ENCODE data around the gene TAF4B.

TAF4B gene

GRCh38 chr18:26394047-26394654 is 167.9 kb downstream of the TAF4B start:
- no peak for DNase-seq

- DNase-seq, result no peak
Observed at GRCh38 chr18:26397019-26397418, 170.8 kb downstream of the TAF4B start.

- DNase-seq, result no peak
Observed at GRCh38 chr18:26403491-26403890, 177.2 kb downstream of the TAF4B start.

- no peak for DNase-seq
Observed at GRCh38 chr18:26405190-26405801, 179.1 kb downstream of the TAF4B start.

GRCh38 chr18:26406324-26406723 is 180.1 kb downstream of the TAF4B start:
- DNase-seq, result no peak

- no peak for DNase-seq
Observed at GRCh38 chr18:26406854-26407517, 180.7 kb downstream of the TAF4B start.

GRCh38 chr18:26407736-26408601 is 181.7 kb downstream of the TAF4B start:
- DNase-seq, result no peak

GRCh38 chr18:26409091-26409490 is 182.8 kb downstream of the TAF4B start:
- no peak for DNase-seq

GRCh38 chr18:26414901-26415440 is 188.7 kb downstream of the TAF4B start:
- no peak for DNase-seq

GRCh38 chr18:26415631-26416030 is 189.4 kb downstream of the TAF4B start:
- DNase-seq, result no peak

- no peak for DNase-seq
Observed at GRCh38 chr18:26416652-26417150, 190.5 kb downstream of the TAF4B start.

GRCh38 chr18:26417190-26417589 is 190.9 kb downstream of the TAF4B start:
- no peak for DNase-seq

GRCh38 chr18:26418225-26418624 is 192.0 kb downstream of the TAF4B start:
- no peak for DNase-seq

GRCh38 chr18:26419746-26420145 is 193.5 kb downstream of the TAF4B start:
- DNase-seq, result no peak

- DNase-seq, result no peak
Observed at GRCh38 chr18:26421503-26421902, 195.3 kb downstream of the TAF4B start.

GRCh38 chr18:26421931-26422330 is 195.7 kb downstream of the TAF4B start:
- no peak for DNase-seq

- no peak for DNase-seq
Observed at GRCh38 chr18:26422472-26423162, 196.4 kb downstream of the TAF4B start.

GRCh38 chr18:26424428-26425147 is 198.3 kb downstream of the TAF4B start:
- no peak for DNase-seq

GRCh38 chr18:26425148-26425531 is 198.9 kb downstream of the TAF4B start:
- no peak for DNase-seq

- DNase-seq, result no peak
Observed at GRCh38 chr18:26429535-26430226, 203.4 kb downstream of the TAF4B start.

All from activated naive CD4-positive, alpha-beta T cell treated with anti-CD3 and anti-CD28 coated beads, Interleukin-2, amount 50 U/mL, for 16 hours (primary cell).